Astrocyte (in vitro differentiated cells and primary cell): ENCODE data around the gene KEAP1. TPM values are rescaled to one million over a fixed set of nuclear protein-coding genes. Genes with fewer than 3 reads are reported as not detected.

Experiments used
- DNase-seq: peaks from one replicate; pipeline ENCODE4 v3.0.0-alpha.2; 2010; ENCODE audit warnings: low read depth
- FAIRE-seq: peaks from 2 replicates; lab custom pipeline; 2011; peaks lifted over from hg19 to GRCh38; lab: Jason Lieb, UNC
- H2AFZ ChIP-seq: 2 replicates; pipeline ENCODE4 v1.6.0; 2012; ENCODE audit warnings: low read depth, low read length, inconsistent platforms
- H3K27ac ChIP-seq: 2 replicates; pipeline ENCODE4 v1.5.1; 2011; ENCODE audit warnings: low read depth, low read length, inconsistent platforms
- H3K27me3 ChIP-seq: 2 replicates; pipeline ENCODE4 v1.6.0; 2011; ENCODE audit warnings: low read length, inconsistent platforms; ENCODE audit not compliant: insufficient read depth
- H3K36me3 ChIP-seq: 2 replicates; pipeline ENCODE4 v1.5.1; 2011; ENCODE audit warnings: low read length, inconsistent platforms; ENCODE audit not compliant: insufficient read depth
- H3K4me1 ChIP-seq: 2 replicates; pipeline ENCODE4 v1.5.1; 2011; ENCODE audit warnings: low read length, inconsistent platforms; ENCODE audit not compliant: insufficient read depth
- H3K4me2 ChIP-seq: 2 replicates; pipeline ENCODE4 v1.6.0; 2012; ENCODE audit warnings: low read length, inconsistent platforms
- H3K4me3 ChIP-seq: 2 replicates; pipeline ENCODE4 v1.5.1; 2011; ENCODE audit warnings: low read depth, mild to moderate bottlenecking, low read length, inconsistent platforms; ENCODE audit not compliant: insufficient read depth
- H3K79me2 ChIP-seq: 2 replicates; pipeline ENCODE4 v1.6.0; 2012; ENCODE audit warnings: mild to moderate bottlenecking, low read length, inconsistent platforms; ENCODE audit not compliant: insufficient read depth
- H3K9ac ChIP-seq: 2 replicates; pipeline ENCODE4 v1.6.0; 2012; ENCODE audit warnings: mild to moderate bottlenecking, low read length, inconsistent platforms
- H3K9me3 ChIP-seq: 2 replicates; pipeline ENCODE4 v1.5.1; 2012; ENCODE audit warnings: low read depth, mild to moderate bottlenecking, low read length, inconsistent platforms; ENCODE audit not compliant: insufficient read depth
- H4K20me1 ChIP-seq: 2 replicates; pipeline ENCODE4 v1.6.0; 2012; ENCODE audit warnings: low read length, inconsistent platforms; ENCODE audit not compliant: insufficient read depth
- H3K27ac Mint-ChIP-seq: one replicate; pipeline ENCODE4 v1.8.0; 2021; ENCODE audit warnings: mild to moderate bottlenecking, mixed read lengths; ENCODE audit not compliant: unreplicated experiment
- H3K27me3 Mint-ChIP-seq: one replicate; pipeline ENCODE4 v1.8.0; 2021; ENCODE audit warnings: low read depth, mixed read lengths; ENCODE audit not compliant: unreplicated experiment
- H3K36me3 Mint-ChIP-seq: one replicate; pipeline ENCODE4 v1.8.0; 2021; ENCODE audit warnings: low read depth, mixed read lengths; ENCODE audit not compliant: unreplicated experiment
- H3K4me1 Mint-ChIP-seq: one replicate; pipeline ENCODE4 v1.8.0; 2021; ENCODE audit warnings: low read depth, mixed read lengths; ENCODE audit not compliant: unreplicated experiment
- H3K4me3 Mint-ChIP-seq: one replicate; pipeline ENCODE4 v1.8.0; 2021; ENCODE audit warnings: mild to moderate bottlenecking, moderate library complexity, mixed read lengths; ENCODE audit not compliant: unreplicated experiment
- H3K9me3 Mint-ChIP-seq: one replicate; pipeline ENCODE4 v1.8.0; 2021; ENCODE audit warnings: mild to moderate bottlenecking, mixed read lengths; ENCODE audit not compliant: unreplicated experiment
- EZH2 ChIP-seq: IDR thresholded peaks from 2 replicates; pipeline ENCODE4 v1.6.1; 2012; ENCODE audit warnings: mild to moderate bottlenecking, low read length, inconsistent platforms; ENCODE audit not compliant: insufficient read depth
- total RNA-seq: library from RNA; stranded (reverse); gene quantifications from 2 replicates; pipeline ENCODE4 v1.2.1, GENCODE V29; 2021
- TF ChIP-seq, protein P1 (sequence below): IDR thresholded peaks from 2 replicates; pipeline ENCODE4 v1.5.1; 2011; ENCODE audit warnings: low read depth, mild to moderate bottlenecking, inconsistent platforms, low read length, moderate library complexity; ENCODE audit not compliant: insufficient read depth

KEAP1 gene
- total RNA-seq, 1 donor from 2014 or later = 43.6 TPM

GRCh38 chr19:10518444-10519361 is 15.5 kb upstream of the KEAP1 start:
- H3K27ac Mint-ChIP-seq = no peak overlapping the region
- H3K36me3 Mint-ChIP-seq = no peaks in the 10 kb centered on the region
- H3K9me3 Mint-ChIP-seq = no peaks in the 10 kb centered on the region
- Histone ChIP-seq H3K79me2 (no peaks in the 10 kb centered on the region), H3K4me2 (peak overlapping the region; percentile 79), H3K36me3 (no peaks in the 10 kb centered on the region), H3K27me3 (peaks cover 55% of the 10 kb centered on the region), H3K9ac (no peak overlapping the region), H3K27ac (no peak overlapping the region), H2AFZ (peak overlapping the region; percentile 43), H3K9me3 (no peaks in the 10 kb centered on the region), H3K4me3 (no peak overlapping the region), H4K20me1 (no peaks in the 10 kb centered on the region), H3K4me1 (peaks cover 4% of the 10 kb centered on the region)
- peaks cover 8% of the 10 kb centered on the region for H3K4me1 Mint-ChIP-seq
- H3K4me3 Mint-ChIP-seq = peak overlapping the region; percentile 76
- TF ChIP-seq, protein P1, sequence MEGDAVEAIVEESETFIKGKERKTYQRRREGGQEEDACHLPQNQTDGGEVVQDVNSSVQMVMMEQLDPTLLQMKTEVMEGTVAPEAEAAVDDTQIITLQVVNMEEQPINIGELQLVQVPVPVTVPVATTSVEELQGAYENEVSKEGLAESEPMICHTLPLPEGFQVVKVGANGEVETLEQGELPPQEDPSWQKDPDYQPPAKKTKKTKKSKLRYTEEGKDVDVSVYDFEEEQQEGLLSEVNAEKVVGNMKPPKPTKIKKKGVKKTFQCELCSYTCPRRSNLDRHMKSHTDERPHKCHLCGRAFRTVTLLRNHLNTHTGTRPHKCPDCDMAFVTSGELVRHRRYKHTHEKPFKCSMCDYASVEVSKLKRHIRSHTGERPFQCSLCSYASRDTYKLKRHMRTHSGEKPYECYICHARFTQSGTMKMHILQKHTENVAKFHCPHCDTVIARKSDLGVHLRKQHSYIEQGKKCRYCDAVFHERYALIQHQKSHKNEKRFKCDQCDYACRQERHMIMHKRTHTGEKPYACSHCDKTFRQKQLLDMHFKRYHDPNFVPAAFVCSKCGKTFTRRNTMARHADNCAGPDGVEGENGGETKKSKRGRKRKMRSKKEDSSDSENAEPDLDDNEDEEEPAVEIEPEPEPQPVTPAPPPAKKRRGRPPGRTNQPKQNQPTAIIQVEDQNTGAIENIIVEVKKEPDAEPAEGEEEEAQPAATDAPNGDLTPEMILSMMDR = no peak
- no peak for TF ChIP-seq EZH2
- DNase-seq (no peak), FAIRE-seq (no peak)
- H3K27me3 Mint-ChIP-seq = peaks cover 45% of the 10 kb centered on the region

- peaks cover 8% of the 10 kb centered on the region for H3K4me1 Mint-ChIP-seq
- H3K27me3 Mint-ChIP-seq = peaks cover 49% of the 10 kb centered on the region
- Histone ChIP-seq H3K27ac (no peak overlapping the region), H3K36me3 (no peaks in the 10 kb centered on the region), H3K4me1 (peaks cover 4% of the 10 kb centered on the region), H3K9me3 (no peaks in the 10 kb centered on the region), H2AFZ (peak overlapping the region; percentile 64), H4K20me1 (no peaks in the 10 kb centered on the region), H3K79me2 (no peaks in the 10 kb centered on the region), H3K27me3 (peaks cover 63% of the 10 kb centered on the region), H3K4me3 (peak overlapping the region; percentile 33), H3K9ac (no peak overlapping the region), H3K4me2 (peak overlapping the region; percentile 79)
- FAIRE-seq (no peak), DNase-seq (no peak)
- H3K4me3 Mint-ChIP-seq = peak overlapping the region; percentile 76
- H3K9me3 Mint-ChIP-seq = peaks cover 3% of the 10 kb centered on the region
- peak overlapping the region; percentile 18 for H3K27ac Mint-ChIP-seq
- TF ChIP-seq, protein P1 = no peak
- no peak for TF ChIP-seq EZH2
- H3K36me3 Mint-ChIP-seq = peaks cover 4% of the 10 kb centered on the region
Observed at GRCh38 chr19:10517760-10518443, 14.7 kb upstream of the KEAP1 start.
